Tongue (tissue), 2 donors: Measurements from ENCODE around the gene RILPL2. TPM values are rescaled to one million over a fixed set of nuclear protein-coding genes. Genes with fewer than 3 reads are reported as not detected.
A peak's percentile ranks its signal among the peaks of the same experiment; 100 is the strongest.
"Not testable (repeated sequence)": the region's sequence is repeated elsewhere in the genome, so short reads cannot be mapped to it uniquely, and the experiment has no call there.

ENCODE experiments used
- DNase-seq: peaks from one replicate; pipeline ENCODE4 v3.0.0-alpha.2; 2015
- total RNA-seq: library from RNA; depleted of rRNA; stranded (reverse); fragments of >200 nt; gene quantifications from one replicate; pipeline ENCODE4 v1.2.3, GENCODE V29; 2014

RILPL2 gene, protein sequence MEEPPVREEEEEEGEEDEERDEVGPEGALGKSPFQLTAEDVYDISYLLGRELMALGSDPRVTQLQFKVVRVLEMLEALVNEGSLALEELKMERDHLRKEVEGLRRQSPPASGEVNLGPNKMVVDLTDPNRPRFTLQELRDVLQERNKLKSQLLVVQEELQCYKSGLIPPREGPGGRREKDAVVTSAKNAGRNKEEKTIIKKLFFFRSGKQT
- total RNA-seq, result 1.4 TPM

DNA sequence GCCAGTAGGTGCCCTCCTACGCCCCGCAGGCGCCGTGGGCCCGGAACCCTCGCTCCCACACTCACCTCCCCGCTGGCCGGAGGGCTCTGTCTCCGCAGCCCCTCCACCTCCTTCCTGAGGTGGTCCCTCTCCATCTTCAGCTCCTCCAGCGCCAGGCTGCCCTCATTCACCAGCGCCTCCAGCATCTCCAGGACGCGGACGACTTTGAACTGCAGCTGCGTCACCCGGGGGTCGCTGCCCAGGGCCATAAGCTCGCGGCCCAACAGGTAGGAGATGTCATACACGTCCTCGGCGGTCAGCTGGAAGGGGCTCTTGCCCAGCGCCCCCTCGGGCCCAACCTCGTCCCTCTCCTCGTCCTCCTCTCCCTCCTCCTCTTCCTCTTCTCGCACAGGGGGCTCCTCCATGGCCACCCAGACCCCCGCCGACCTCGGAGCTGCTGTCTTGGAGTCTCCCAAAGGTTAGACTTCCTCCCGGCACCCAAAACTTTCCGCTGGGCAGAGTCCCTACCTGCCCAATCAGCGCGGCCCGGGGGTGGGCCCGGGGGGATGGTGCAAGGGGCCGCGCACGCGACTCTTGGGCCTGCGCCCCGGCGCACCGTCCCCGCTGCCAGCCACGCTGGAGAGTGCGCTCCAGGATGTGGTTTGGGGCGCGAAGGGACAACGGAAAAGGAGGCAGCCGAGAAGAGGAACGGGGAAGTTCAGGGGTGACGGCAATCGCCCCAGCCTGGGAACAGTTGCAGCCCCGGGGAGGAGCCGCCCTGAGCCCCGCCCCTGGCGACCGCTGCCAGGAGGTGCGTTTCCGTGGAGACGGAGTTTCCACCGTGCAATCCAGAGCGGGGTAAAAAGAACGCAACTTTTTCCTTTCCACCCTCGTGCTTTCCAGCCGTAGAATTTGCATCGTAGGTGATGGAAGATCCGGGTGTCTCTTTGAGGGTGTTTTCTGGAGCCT is at the start of gene RILPL2:
Gene RILPL2 (minus strand): TSS at position 668 of the 948 bp plus-strand sequence. CDS start 264 bp downstream, at position 404.
- DNase-seq, result peak; percentile 83

- no peak for DNase-seq
These were observed 49.3 kb upstream of the RILPL2 start for GRCh38 chr12:123485756-123486155.

- DNase-seq, result no peak
These were observed 47.2 kb upstream of the RILPL2 start for GRCh38 chr12:123483602-123484248.

DNA sequence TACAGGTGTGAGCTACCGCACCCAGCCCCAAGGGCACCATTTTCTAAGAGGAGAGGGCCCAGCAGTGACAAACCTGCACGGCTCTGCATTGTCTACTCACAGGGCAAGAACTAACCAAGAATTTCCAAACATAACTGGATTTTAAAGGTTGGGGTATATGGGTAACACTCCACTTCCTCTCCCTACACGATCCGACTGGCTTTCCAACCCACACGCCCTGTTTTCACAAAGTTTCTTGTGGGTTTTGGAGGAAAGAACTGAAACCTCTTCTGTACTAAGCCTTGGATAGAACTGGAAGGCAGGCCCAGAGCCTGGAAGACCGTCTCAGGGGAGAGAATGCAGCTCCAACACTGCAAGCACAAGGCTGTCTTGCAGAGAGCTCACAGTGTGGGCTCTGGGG is 46.4 kb upstream of the RILPL2 start:
- no peak for DNase-seq

GRCh38 chr12:123481251-123481650 is 44.8 kb upstream of the RILPL2 start:
- not testable (repeated sequence) for DNase-seq

- no peak for DNase-seq
These were observed 43.1 kb upstream of the RILPL2 start for GRCh38 chr12:123479442-123480180.

GRCh38 chr12:123478762-123479161 is 42.3 kb upstream of the RILPL2 start:
- DNase-seq, result peak; percentile 59

GRCh38 chr12:123478069-123478468 is 41.6 kb upstream of the RILPL2 start:
- no peak for DNase-seq

DNA sequence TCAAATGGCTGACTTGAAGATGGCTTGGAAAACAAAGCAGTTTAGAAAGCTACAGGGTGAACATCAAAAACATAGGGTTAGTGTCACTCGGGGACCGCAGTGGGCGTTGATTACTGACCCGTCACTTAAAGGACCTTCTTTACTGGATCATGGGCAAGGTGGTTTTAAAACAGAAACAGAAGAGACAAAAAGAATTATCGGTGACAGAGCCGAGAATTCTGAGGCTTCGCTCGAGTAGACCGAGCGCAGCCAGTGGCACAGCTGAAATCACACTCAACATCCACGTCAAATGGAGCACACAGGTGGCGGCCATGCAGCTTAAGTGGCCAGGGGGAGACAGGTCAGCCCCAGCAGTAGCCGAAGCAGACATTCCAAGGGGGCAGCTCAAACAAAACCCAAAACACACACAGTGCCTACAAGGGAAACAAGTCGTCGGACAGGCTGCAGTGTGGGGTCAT is 38.8 kb upstream of the RILPL2 start:
- DNase-seq, result no peak

DNA sequence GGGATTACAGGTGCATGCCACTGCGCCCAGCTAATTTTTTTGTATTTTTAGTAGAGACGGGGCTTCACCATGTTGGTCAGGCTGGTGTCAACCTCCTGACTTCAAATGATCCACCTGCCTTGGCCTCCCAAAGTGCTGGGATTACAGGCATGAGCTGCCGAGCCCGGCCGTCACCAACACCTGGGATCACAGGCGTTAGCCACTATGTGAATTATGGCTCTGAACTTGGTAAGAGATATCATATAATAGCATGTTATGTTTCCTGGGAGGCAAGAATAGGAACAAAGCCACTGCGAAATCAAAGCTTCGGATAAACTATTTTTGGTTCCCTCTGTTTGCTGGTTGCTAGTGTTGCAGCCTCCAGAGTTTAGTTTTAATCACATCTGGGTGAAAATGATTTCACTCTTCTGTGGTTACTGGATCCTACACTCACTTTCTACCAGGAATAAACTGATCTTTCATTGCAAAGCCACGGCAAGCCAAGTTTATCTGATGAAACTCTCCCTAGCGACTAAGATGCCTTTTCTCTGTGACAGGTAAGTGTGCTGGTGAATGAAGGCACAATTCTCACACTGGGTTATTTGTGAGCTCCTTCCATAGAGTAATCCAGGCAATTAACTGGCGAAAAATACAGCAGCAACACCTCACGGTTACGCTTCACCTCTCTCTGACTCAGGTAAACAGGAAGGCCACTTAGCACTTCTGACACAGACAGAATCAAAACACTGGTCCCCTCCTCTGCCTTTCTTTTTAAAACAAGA is 38.2 kb upstream of the RILPL2 start:
- DNase-seq, result no peak

GRCh38 chr12:123472438-123472849 is 36.0 kb upstream of the RILPL2 start:
- no peak for DNase-seq

GRCh38 chr12:123471374-123472068 is 35.0 kb upstream of the RILPL2 start:
- no peak for DNase-seq

DNA sequence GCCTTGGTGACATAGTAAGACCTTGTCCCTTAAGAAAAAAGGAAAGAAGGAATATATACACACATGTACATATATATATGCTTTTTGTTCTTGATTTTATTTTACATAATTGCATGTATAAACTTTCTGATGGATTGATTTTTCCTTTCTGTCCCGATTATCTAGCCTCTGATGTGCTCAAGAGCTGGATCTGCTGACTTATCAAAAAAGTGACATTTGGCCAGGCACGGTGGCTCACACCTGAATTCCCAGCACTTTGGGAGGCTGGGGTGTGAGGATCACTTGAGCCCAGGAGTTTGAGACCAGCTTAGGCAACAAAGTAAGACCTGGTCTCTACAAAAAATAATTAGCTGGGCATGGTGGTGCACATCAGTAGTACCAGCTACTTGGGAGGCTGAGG is 33.5 kb upstream of the RILPL2 start:
- DNase-seq, result no peak

- no peak for DNase-seq
These were observed 32.3 kb upstream of the RILPL2 start for GRCh38 chr12:123468786-123469185.

DNA sequence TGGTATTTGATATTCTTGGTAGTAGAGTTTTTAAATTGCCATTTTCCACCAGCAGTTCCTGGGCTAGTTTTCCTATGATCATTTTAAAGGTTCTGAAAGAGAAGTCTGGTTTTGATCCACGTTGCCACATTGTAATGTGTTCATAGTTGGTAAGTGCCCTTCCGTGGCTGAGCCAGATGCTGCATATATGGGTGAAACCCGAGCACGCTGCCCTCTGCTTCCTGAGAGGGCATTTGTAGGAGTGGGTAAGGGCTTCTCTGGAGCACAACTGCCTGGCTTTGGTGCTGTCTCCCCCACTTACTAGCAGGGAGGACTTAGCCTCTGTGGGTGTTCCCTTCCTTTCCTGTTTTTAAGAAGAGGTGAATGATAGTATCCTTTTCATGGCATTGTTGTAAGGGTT is 28.6 kb upstream of the RILPL2 start:
- DNase-seq, result no peak

DNA sequence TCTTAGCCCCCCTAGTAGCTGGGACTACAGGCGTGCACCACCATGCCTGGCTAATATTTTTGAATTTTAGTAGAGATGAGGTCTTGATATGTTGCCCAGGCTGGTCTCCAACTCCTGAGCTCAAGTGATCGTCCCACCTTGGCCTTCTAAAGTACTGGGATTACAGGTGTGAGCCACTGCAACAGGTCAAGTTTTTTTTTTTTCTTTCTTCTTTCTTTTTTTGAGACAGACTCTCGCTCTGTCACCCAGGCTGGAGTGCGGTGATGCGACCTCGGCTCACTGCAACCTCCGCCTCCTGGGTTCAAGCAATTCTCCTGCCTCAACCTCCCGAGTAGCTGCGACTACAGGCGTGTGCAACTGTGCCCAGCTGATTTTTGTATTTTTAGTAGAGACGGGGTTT is 26.7 kb upstream of the RILPL2 start:
- not testable (repeated sequence) for DNase-seq

GRCh38 chr12:123457980-123458779 is 21.7 kb upstream of the RILPL2 start, which contains the start of gene SNRNP35:
SNRNP35 (plus strand) TSS chr12:123458139; CDS start chr12:123465541, 7,402 bp downstream.
- DNase-seq, result peak; percentile 93

- peak; percentile 40 for DNase-seq
These were observed 16.7 kb upstream of the RILPL2 start for GRCh38 chr12:123453165-123453564.

DNA sequence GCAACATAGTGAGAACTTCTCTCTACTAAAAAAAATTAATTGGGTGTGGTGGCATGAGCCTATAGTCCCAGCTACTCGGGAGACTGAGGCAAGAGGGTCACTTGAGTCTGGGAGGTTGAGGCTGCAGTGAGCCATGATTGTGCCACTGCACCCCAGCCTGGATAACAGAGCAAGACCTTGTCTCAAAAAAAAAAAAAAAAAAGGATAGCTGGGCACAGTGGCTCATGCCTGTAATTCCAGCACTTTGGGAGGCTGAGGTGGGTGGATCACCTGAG is 15.7 kb upstream of the RILPL2 start:
- not testable (repeated sequence) for DNase-seq

- DNase-seq, result no peak
These were observed 14.2 kb upstream of the RILPL2 start for GRCh38 chr12:123450636-123451035.
